ENCODE results near the gene CADM2. TPM values are rescaled to one million over a fixed set of nuclear protein-coding genes. Genes with fewer than 3 reads are reported as not detected.

CADM2 gene
- total RNA-seq, 2 donors from 2014 or later = 0.27 to 11.7 TPM

GRCh38 chr3:85003479-85003878, 44.7 kb downstream of the CADM2 start:
- no peak for DNase-seq (ENCODE audit: low spot score)
- Histone ChIP-seq H3K4me3 (no peak overlapping the region), H3K9me3 (no peaks in the 10 kb centered on the region), H3K36me3 (no peaks in the 10 kb centered on the region), H3K27ac (no peak overlapping the region), H3K4me1 (replicated peaks) (no peaks in the 10 kb centered on the region), H3K27me3 (replicated peaks; ENCODE audit: insufficient read depth) (no peaks in the 10 kb centered on the region)
- intact Hi-C loops (cut with DNase I) = no loop called here
- TF ChIP-seq POLR2AphosphoS5 (IDR thresholded peaks at IDR 0.05) (no peak), POLR2A (IDR thresholded peaks at IDR 0.05) (no peak), CTCF (IDR thresholded peaks at IDR 0.05) (no peak)

- 86% methylated on average over 3 of the region's 3 CpGs for WGBS
- Histone ChIP-seq H3K36me3 (no peaks in the 10 kb centered on the region), H3K27me3 (replicated peaks; ENCODE audit: insufficient read depth) (no peaks in the 10 kb centered on the region), H3K27ac (no peak overlapping the region), H3K4me1 (replicated peaks) (no peaks in the 10 kb centered on the region), H3K4me3 (no peak overlapping the region), H3K9me3 (no peaks in the 10 kb centered on the region)
- DNase-seq (ENCODE audit: low spot score) = no peak
- TF ChIP-seq CTCF (IDR thresholded peaks at IDR 0.05) = no peak
- TF ChIP-seq POLR2AphosphoS5 (IDR thresholded peaks at IDR 0.05) = no peak
- no peak for TF ChIP-seq POLR2A (IDR thresholded peaks at IDR 0.05)
- intact Hi-C loops (cut with DNase I) = no loop called here
Measured at GRCh38 chr3:85004147-85004546, 45.4 kb downstream of the CADM2 start.

GRCh38 chr3:85005946-85006345, 47.2 kb downstream of the CADM2 start:
- no peak overlapping the region for H3K4me3 ChIP-seq
- H3K9me3 ChIP-seq = no peaks in the 10 kb centered on the region
- H3K27ac ChIP-seq = no peak overlapping the region
- TF ChIP-seq POLR2A (IDR thresholded peaks at IDR 0.05) (no peak), POLR2AphosphoS5 (IDR thresholded peaks at IDR 0.05) (peak; percentile 47), CTCF (IDR thresholded peaks at IDR 0.05) (no peak)
- H3K27me3 ChIP-seq (replicated peaks; ENCODE audit: insufficient read depth) = no peaks in the 10 kb centered on the region
- no peak for DNase-seq (ENCODE audit: low spot score)
- no peaks in the 10 kb centered on the region for H3K36me3 ChIP-seq
- 45% methylated on average over 1 of the region's 1 CpG for WGBS
- intact Hi-C loops (cut with DNase I) = no loop called here
- no peaks in the 10 kb centered on the region for H3K4me1 ChIP-seq (replicated peaks)

- H3K4me3 ChIP-seq = no peak overlapping the region
- TF ChIP-seq CTCF (IDR thresholded peaks at IDR 0.05) (no peak), POLR2AphosphoS5 (IDR thresholded peaks at IDR 0.05) (peak; percentile 66)
- H3K36me3 ChIP-seq = no peaks in the 10 kb centered on the region
- DNase-seq (ENCODE audit: low spot score) = no peak
- H3K9me3 ChIP-seq = no peaks in the 10 kb centered on the region
- no peak overlapping the region for H3K27ac ChIP-seq
- no peaks in the 10 kb centered on the region for H3K4me1 ChIP-seq (replicated peaks)
- 58% methylated on average over 7 of the region's 7 CpGs for WGBS
- no peaks in the 10 kb centered on the region for H3K27me3 ChIP-seq (replicated peaks; ENCODE audit: insufficient read depth)
- intact Hi-C loops (cut with DNase I) = no loop called here
Measured at GRCh38 chr3:85007195-85008094, 48.7 kb downstream of the CADM2 start.

- intact Hi-C loops (cut with DNase I) = no loop called here
- H3K27me3 ChIP-seq (replicated peaks; ENCODE audit: insufficient read depth) = no peaks in the 10 kb centered on the region
Measured at GRCh38 chr3:85020828-85021227, 62.0 kb downstream of the CADM2 start.

More at GRCh38 chr3:85020828-85021227, 62.0 kb downstream of the CADM2 start:
- Histone ChIP-seq H3K4me1 (replicated peaks) (no peaks in the 10 kb centered on the region), H3K4me3 (no peak overlapping the region), H3K27ac (no peak overlapping the region), H3K9me3 (no peaks in the 10 kb centered on the region), H3K36me3 (no peaks in the 10 kb centered on the region)
- 59% methylated on average over 5 of the region's 5 CpGs for WGBS
- no peak for DNase-seq (ENCODE audit: low spot score)
- TF ChIP-seq POLR2AphosphoS5 (IDR thresholded peaks at IDR 0.05) (no peak), CTCF (IDR thresholded peaks at IDR 0.05) (no peak), POLR2A (IDR thresholded peaks at IDR 0.05) (no peak)

Measured in prostate gland (tissue), 2 donors.